Activated CD4-positive, alpha-beta T cell treated with anti-CD3 and anti-CD28 coated beads, Interleukin-2, amount 10 ng/mL, durations not matched to agents 24 days and 14 days (primary cell): Measurements from ENCODE around the gene NEDD4L. TPM values are rescaled to one million over a fixed set of nuclear protein-coding genes. Genes with fewer than 3 reads are reported as not detected.
"Not testable (repeated sequence)": the region's sequence is repeated elsewhere in the genome, so short reads cannot be mapped to it uniquely, and the experiment has no call there.

Source experiments
- DNase-seq: peaks from one replicate; pipeline ENCODE4 v3.0.0; 2022
- H3K27ac Mint-ChIP-seq: one replicate; pipeline ENCODE4 v1.8.0; 2022; ENCODE audit warnings: mild to moderate bottlenecking, mixed read lengths
- H3K27me3 Mint-ChIP-seq: one replicate; pipeline ENCODE4 v1.8.0; 2022; ENCODE audit warnings: mixed read lengths
- H3K36me3 Mint-ChIP-seq: one replicate; pipeline ENCODE4 v1.8.0; 2022; ENCODE audit warnings: low read depth, mild to moderate bottlenecking, mixed read lengths
- H3K4me1 Mint-ChIP-seq: one replicate; pipeline ENCODE4 v1.8.0; 2021; ENCODE audit warnings: mixed read lengths
- H3K4me3 Mint-ChIP-seq: one replicate; pipeline ENCODE4 v1.8.0; 2022; ENCODE audit warnings: mild to moderate bottlenecking, moderate library complexity, mixed read lengths
- H3K9me3 Mint-ChIP-seq: one replicate; pipeline ENCODE4 v1.8.0; 2021; ENCODE audit warnings: mixed read lengths
- intact Hi-C: fragments of 100-400 bp; cut with micrococcal nuclease; formaldehyde crosslinking; loops from one replicate; pipeline ENCODE4 v1.15.1; 2023
- total RNA-seq: library from RNA; stranded (reverse); gene quantifications from 2 replicates; pipeline ENCODE4 v1.2.3, GENCODE V29; 2022

NEDD4L gene
- total RNA-seq, 1 donor from 2014 or later: 4.2 TPM

GRCh38 chr18:58265489-58265888 is 221.5 kb downstream of the NEDD4L start:
- H3K36me3 Mint-ChIP-seq, H3K27me3 Mint-ChIP-seq, H3K4me1 Mint-ChIP-seq, intact Hi-C loops, H3K4me3 Mint-ChIP-seq, DNase-seq, H3K9me3 Mint-ChIP-seq, H3K27ac Mint-ChIP-seq: not testable (repeated sequence)

- no peak for DNase-seq
- no peak overlapping the region for H3K4me3 Mint-ChIP-seq
- H3K27me3 Mint-ChIP-seq: peaks cover 4% of the 10 kb centered on the region
- H3K36me3 Mint-ChIP-seq: no peaks in the 10 kb centered on the region
- H3K27ac Mint-ChIP-seq: no peak overlapping the region
- H3K4me1 Mint-ChIP-seq: peaks cover 4% of the 10 kb centered on the region
- no peaks in the 10 kb centered on the region for H3K9me3 Mint-ChIP-seq
- intact Hi-C loops: no loop called here
Measured at GRCh38 chr18:58266291-58266690, 222.3 kb downstream of the NEDD4L start.

- intact Hi-C loops: no loop called here
- H3K9me3 Mint-ChIP-seq: no peaks in the 10 kb centered on the region
- no peak overlapping the region for H3K4me3 Mint-ChIP-seq
- H3K27ac Mint-ChIP-seq: no peak overlapping the region
- no peak for DNase-seq
- H3K27me3 Mint-ChIP-seq: peaks cover 4% of the 10 kb centered on the region
- H3K4me1 Mint-ChIP-seq: peaks cover 4% of the 10 kb centered on the region
- no peaks in the 10 kb centered on the region for H3K36me3 Mint-ChIP-seq
Measured at GRCh38 chr18:58267493-58267892, 223.5 kb downstream of the NEDD4L start.

GRCh38 chr18:58268849-58269248 is 224.8 kb downstream of the NEDD4L start:
- Mint-ChIP-seq H3K27me3 (peaks cover 2% of the 10 kb centered on the region), H3K4me1 (peaks cover 9% of the 10 kb centered on the region), H3K4me3 (no peak overlapping the region), H3K9me3 (no peaks in the 10 kb centered on the region), H3K27ac (no peak overlapping the region), H3K36me3 (no peaks in the 10 kb centered on the region)
- DNase-seq: no peak
- intact Hi-C loops: no loop called here

GRCh38 chr18:58269931-58270330 is 225.9 kb downstream of the NEDD4L start:
- Mint-ChIP-seq H3K4me1 (peaks cover 9% of the 10 kb centered on the region), H3K27me3 (peaks cover 2% of the 10 kb centered on the region), H3K9me3 (no peaks in the 10 kb centered on the region), H3K4me3 (no peak overlapping the region), H3K27ac (no peak overlapping the region), H3K36me3 (no peaks in the 10 kb centered on the region)
- DNase-seq: no peak
- intact Hi-C loops: no loop called here

- Mint-ChIP-seq H3K4me3 (no peak overlapping the region), H3K36me3 (no peaks in the 10 kb centered on the region), H3K27me3 (peaks cover 2% of the 10 kb centered on the region), H3K4me1 (peaks cover 9% of the 10 kb centered on the region), H3K9me3 (no peaks in the 10 kb centered on the region), H3K27ac (no peak overlapping the region)
- intact Hi-C loops: no loop called here
- DNase-seq: no peak
Measured at GRCh38 chr18:58270396-58270795, 226.4 kb downstream of the NEDD4L start.

GRCh38 chr18:58271770-58272169 is 227.7 kb downstream of the NEDD4L start:
- no peaks in the 10 kb centered on the region for H3K9me3 Mint-ChIP-seq
- peaks cover 9% of the 10 kb centered on the region for H3K4me1 Mint-ChIP-seq
- DNase-seq: no peak
- no peaks in the 10 kb centered on the region for H3K36me3 Mint-ChIP-seq
- no peak overlapping the region for H3K4me3 Mint-ChIP-seq
- H3K27ac Mint-ChIP-seq: no peak overlapping the region
- H3K27me3 Mint-ChIP-seq: peaks cover 2% of the 10 kb centered on the region
- intact Hi-C loops: no loop called here

- peaks cover 1% of the 10 kb centered on the region for H3K27me3 Mint-ChIP-seq
- H3K4me3 Mint-ChIP-seq: no peak overlapping the region
- no peak for DNase-seq
- no peak overlapping the region for H3K27ac Mint-ChIP-seq
- intact Hi-C loops: no loop called here
- no peaks in the 10 kb centered on the region for H3K36me3 Mint-ChIP-seq
- no peaks in the 10 kb centered on the region for H3K9me3 Mint-ChIP-seq
- H3K4me1 Mint-ChIP-seq: peaks cover 9% of the 10 kb centered on the region
Measured at GRCh38 chr18:58272209-58272608, 228.2 kb downstream of the NEDD4L start.

GRCh38 chr18:58272779-58273435 is 228.9 kb downstream of the NEDD4L start:
- Mint-ChIP-seq H3K36me3 (no peaks in the 10 kb centered on the region), H3K27ac (no peak overlapping the region), H3K9me3 (no peaks in the 10 kb centered on the region), H3K27me3 (no peaks in the 10 kb centered on the region), H3K4me3 (no peak overlapping the region), H3K4me1 (peaks cover 9% of the 10 kb centered on the region)
- intact Hi-C loops: no loop called here
- no peak for DNase-seq

GRCh38 chr18:58275176-58275575 is 231.2 kb downstream of the NEDD4L start:
- no peak overlapping the region for H3K27ac Mint-ChIP-seq
- peaks cover 2% of the 10 kb centered on the region for H3K27me3 Mint-ChIP-seq
- DNase-seq: no peak
- no peaks in the 10 kb centered on the region for H3K36me3 Mint-ChIP-seq
- H3K9me3 Mint-ChIP-seq: no peaks in the 10 kb centered on the region
- no peak overlapping the region for H3K4me3 Mint-ChIP-seq
- peaks cover 9% of the 10 kb centered on the region for H3K4me1 Mint-ChIP-seq
- intact Hi-C loops: no loop called here

GRCh38 chr18:58276789-58277739 is 233.0 kb downstream of the NEDD4L start:
- Mint-ChIP-seq H3K27me3 (peaks cover 2% of the 10 kb centered on the region), H3K27ac (no peak overlapping the region), H3K4me1 (peaks cover 9% of the 10 kb centered on the region), H3K9me3 (no peaks in the 10 kb centered on the region), H3K36me3 (no peaks in the 10 kb centered on the region), H3K4me3 (no peak overlapping the region)
- no peak for DNase-seq
- intact Hi-C loops: no loop called here

- no peak overlapping the region for H3K4me3 Mint-ChIP-seq
- intact Hi-C loops: no loop called here
- DNase-seq: no peak
- H3K4me1 Mint-ChIP-seq: no peaks in the 10 kb centered on the region
- no peaks in the 10 kb centered on the region for H3K36me3 Mint-ChIP-seq
- H3K27ac Mint-ChIP-seq: no peak overlapping the region
- H3K9me3 Mint-ChIP-seq: no peaks in the 10 kb centered on the region
- H3K27me3 Mint-ChIP-seq: peaks cover 5% of the 10 kb centered on the region
Measured at GRCh38 chr18:58279504-58280175, 235.6 kb downstream of the NEDD4L start.

- intact Hi-C loops: no loop called here
- peaks cover 5% of the 10 kb centered on the region for H3K27me3 Mint-ChIP-seq
- H3K27ac Mint-ChIP-seq: no peak overlapping the region
- DNase-seq: no peak
- no peaks in the 10 kb centered on the region for H3K9me3 Mint-ChIP-seq
- no peaks in the 10 kb centered on the region for H3K36me3 Mint-ChIP-seq
- H3K4me1 Mint-ChIP-seq: no peaks in the 10 kb centered on the region
- H3K4me3 Mint-ChIP-seq: no peak overlapping the region
Measured at GRCh38 chr18:58280191-58280590, 236.2 kb downstream of the NEDD4L start.

GRCh38 chr18:58282872-58283271 is 238.8 kb downstream of the NEDD4L start:
- intact Hi-C loops, DNase-seq, H3K4me1 Mint-ChIP-seq, H3K36me3 Mint-ChIP-seq, H3K4me3 Mint-ChIP-seq, H3K9me3 Mint-ChIP-seq, H3K27ac Mint-ChIP-seq, H3K27me3 Mint-ChIP-seq: not testable (repeated sequence)
